Sciatic nerve (tissue), 2 donors: Measurements from ENCODE around the gene PIP5K1C. TPM values are rescaled to one million over a fixed set of nuclear protein-coding genes. Genes with fewer than 3 reads are reported as not detected.

Experiments used
- ATAC-seq: fragments of 200-7000 bp; cut with Tn5 transposase; one replicate; pipeline ENCODE4 v1.9.1; 2020; ENCODE audit warnings: mild to moderate bottlenecking, moderate library complexity
- DNase-seq: peaks from one replicate; pipeline ENCODE4 v3.0.0-alpha.2; 2020; ENCODE audit warnings: low spot score
- intact Hi-C: fragments of 100-400 bp; cut with DNase I; formaldehyde crosslinking; loops from one replicate; pipeline ENCODE4 v1.14.2; 2022
- total RNA-seq: library from RNA; stranded (reverse); fragmentation: NEBNext Ultra II Directional; extraction: Animal tissue kit (Norgen Biotek cat#: 25700); gene quantifications from one replicate; pipeline ENCODE4 v1.2.1, GENCODE V29; 2021
- donor health status: DM: no; HTN: no; CAD: no.
- donor health status: DM: no; HTN: no; CAD: no.

Gene PIP5K1C
- total RNA-seq, 1 donor from 2014 or later: 46.9 TPM

DNA sequence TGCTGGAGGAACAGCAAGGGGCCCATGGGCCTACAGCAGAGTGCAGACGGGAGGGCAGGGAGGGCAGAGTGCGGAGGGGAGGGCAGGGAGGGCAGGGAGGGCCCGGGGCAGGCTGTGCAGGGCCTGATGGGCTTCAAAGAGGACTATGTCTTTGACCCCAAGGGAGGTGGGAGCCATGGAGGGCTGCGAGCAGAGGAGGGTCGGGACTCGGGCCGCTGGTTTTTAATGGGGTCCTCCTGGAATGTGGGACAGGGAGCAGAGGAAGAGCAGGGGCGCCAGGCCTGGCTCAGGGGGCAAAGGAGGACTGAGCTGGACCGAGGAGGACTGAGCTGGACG lies 3.6 kb downstream of the PIP5K1C start:
- ATAC-seq (no peak), DNase-seq (no peak)
- intact Hi-C loops: no loop called here

- intact Hi-C loops: no loop called here
- no peak for DNase-seq
- ATAC-seq: no peak
These were observed 4.1 kb downstream of the PIP5K1C start for GRCh38 chr19:3695986-3696659.

- intact Hi-C loops: no loop called here
- ATAC-seq (no peak), DNase-seq (no peak)
These were observed 5.0 kb downstream of the PIP5K1C start for GRCh38 chr19:3695124-3695733.

DNA sequence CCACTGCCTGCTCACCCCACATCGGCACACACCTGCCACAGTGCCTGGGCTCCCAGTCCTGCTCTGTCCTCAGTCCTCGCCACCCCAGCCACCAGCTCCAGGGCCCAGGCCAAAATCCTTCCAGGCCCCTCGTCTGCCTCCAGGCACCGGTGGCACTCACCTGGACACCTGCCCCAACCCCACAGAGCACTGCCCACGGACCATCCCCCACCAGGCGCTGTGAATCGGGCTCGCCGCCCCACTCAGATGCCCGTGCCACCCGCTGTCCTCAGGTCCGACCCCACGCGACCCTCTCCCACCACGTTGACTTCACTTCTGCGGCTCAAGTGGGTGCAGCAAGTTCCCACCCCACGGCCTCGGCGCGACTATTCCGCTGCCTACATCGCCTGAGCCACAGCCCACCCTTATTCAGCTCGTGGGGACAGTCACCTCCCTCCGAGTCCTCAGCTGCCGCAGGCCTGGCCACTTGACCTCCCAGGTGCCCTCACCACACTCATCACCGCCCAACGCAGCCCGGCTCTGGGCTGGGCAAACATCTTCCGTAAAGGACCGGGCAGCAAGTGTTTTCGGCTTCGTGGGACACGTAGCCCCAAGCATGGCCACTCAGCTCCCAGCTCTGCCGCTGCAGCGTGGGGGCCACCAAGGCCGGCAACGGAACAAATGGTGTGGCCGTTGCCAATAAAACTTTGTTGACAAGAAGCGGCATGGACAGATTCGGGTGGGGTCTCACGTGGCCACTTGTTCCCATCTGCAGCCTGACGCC lies 5.7 kb downstream of the PIP5K1C start:
- DNase-seq (no peak), ATAC-seq (no peak)
- intact Hi-C loops: no loop called here

DNA sequence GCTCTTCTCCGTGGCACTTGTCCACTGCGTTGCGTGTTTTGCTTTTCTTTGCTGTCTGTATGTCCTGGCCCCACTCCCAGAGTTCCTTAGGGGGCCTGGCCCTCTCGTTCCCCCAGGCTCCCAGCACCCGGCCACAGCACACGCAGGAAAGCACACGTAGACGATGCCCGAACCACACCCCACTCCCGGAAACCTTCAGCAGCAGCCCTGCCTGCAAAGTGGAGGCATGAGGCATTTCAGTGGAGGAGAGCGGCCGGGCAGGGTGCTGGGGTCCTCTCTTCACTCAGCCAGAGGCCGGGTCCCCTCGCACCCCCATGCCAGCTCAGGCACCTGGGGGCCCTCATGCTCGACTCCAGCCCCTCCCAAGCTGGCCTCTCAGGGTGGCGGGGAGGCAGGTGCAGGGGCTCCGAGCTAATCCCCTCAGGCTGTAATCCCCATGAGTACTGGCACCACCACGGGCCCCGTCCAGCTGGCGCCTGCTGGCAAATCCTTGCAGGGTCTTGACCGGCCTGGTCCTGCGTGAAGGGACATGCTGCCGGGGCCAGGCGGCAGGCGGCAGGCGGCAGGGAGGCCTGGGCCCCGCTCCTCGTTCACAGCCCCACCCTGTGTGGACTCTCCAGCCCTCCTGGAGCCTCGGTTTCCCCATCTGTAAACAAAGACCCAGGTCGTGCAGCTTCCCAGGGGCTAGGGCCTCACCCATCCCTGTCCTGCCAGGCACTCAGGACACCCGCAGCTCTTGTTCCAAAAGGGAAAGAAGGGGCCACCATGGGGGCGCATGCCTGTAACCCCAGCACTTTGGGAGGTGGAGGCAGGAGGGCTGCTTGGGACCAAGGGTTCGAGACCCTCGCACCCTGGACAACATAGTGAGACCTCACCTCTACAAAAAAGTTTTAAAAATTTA lies 7.0 kb downstream of the PIP5K1C start:
- intact Hi-C loops: no loop called here
- DNase-seq: no peak
- no peak for ATAC-seq

- ATAC-seq (no peak), DNase-seq (no peak)
- intact Hi-C loops: no loop called here
These were observed 7.9 kb downstream of the PIP5K1C start for GRCh38 chr19:3692141-3693024.

- intact Hi-C loops: no loop called here
- DNase-seq (no peak), ATAC-seq (no peak)
These were observed 8.5 kb downstream of the PIP5K1C start for GRCh38 chr19:3691726-3692125.

GRCh38 chr19:3691372-3691716 lies 8.9 kb downstream of the PIP5K1C start:
- no peak for DNase-seq
- ATAC-seq: no peak
- intact Hi-C loops: no loop called here

DNA sequence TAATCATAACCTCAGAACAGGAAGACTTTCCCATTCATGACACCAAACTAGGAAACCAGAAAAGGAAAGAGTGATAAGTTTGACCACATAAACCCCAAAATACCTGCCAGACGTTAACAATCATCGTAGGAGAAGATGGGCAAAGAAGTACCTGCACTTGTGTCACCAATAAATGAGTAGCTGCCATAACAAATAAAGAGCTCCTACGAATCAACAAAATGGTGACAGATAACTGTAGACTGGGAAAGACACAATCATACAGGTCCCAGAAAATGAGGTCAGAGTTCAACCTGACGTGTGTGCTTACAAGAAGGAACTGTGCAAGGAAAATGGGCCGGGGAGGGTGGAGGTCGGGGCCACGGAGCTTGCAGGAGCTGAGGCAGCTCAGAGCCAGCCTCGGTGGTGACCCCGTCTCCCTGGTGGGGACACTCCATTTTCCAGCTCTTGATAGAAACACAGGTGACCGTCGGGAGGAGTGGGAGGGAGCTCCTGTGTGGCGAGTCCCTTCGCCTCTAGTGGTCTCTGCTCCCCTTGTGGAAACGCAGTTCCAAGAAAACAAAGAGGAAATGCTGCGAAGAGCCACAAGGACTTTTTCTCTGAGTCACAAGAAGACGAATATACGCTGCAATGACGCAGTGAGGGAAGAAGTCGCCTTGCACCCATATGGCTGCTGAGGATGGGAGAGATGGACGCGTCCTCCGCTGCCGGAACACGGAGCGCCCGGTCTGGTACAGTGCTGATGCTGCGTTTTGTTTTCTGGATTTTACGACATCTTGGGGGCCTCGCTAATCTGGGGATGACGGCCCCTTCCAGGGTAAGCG lies 9.5 kb downstream of the PIP5K1C start:
- no peak for ATAC-seq
- intact Hi-C loops: no loop called here
- DNase-seq: no peak

DNA sequence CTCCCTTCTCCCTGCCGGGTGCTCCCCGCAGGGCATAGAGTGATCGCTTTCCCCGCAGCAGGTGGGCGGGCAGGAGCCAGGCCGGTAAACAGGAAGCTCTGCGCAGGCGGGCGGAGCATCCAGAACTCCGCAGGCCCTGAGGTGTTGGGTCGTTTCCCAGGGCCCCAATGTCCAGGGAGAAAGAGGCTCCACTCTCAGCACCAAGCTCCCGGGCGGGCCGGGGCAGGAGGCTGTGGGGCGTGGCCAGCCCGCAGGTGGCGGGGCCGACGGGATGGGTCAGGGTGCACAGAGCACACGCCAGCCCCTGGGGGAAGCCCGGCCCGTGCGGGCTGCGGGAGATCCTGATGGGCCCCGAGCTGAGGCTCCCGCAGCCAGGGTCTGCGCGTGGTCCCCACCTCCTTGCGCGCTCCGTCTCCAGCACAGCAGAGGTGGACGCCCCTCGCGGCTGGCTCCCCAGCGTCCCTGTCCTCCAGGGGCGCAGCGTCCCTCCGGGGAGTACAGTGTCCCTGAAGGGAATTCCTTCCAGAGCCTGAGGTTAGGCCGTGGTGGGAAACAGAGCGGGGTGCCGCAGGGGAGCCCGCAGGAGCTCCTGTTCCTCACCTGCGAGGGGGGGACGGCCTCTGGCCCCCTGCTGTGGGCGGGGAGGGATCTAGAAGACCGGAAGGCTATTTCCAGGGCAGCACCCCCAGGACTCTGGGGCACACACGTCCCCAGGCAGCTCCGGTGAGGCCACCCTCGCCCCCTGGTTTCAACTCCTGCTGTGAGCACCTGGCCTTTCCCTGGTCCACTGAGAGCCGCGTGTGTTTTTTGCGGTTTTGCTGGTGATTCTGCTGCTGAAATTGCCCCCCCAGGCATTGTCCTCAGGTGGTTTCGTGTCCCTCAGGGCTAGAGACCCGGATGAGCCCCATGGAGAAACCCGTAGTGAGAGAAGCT lies 12.2 kb downstream of the PIP5K1C start:
- intact Hi-C loops: no loop called here
- no peak for DNase-seq
- no peak for ATAC-seq

DNA sequence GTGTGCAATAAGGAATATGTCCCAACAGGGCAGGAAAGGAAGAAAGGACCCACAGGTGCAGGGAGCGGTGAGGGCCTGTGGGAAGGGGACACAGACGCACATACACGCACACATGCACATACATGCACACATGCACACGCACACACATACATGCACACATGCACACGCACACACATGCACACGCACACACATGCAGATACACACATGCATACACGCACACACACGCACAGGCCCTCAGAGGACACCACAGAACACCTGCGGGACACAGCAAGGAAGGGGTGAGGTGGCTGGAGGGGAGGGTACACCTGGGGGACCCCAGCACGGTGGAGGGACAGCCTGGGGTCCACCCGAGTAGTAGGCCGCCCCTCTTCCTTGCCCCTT lies 12.9 kb downstream of the PIP5K1C start:
- intact Hi-C loops: no loop called here
- ATAC-seq: no peak

GRCh38 chr19:3684817-3685410 lies 15.4 kb downstream of the PIP5K1C start:
- ATAC-seq (no peak), DNase-seq (no peak)
- intact Hi-C loops: no loop called here

More for the DNA sequence above, 12.9 kb downstream of the PIP5K1C start:
- DNase-seq: no peak

DNA sequence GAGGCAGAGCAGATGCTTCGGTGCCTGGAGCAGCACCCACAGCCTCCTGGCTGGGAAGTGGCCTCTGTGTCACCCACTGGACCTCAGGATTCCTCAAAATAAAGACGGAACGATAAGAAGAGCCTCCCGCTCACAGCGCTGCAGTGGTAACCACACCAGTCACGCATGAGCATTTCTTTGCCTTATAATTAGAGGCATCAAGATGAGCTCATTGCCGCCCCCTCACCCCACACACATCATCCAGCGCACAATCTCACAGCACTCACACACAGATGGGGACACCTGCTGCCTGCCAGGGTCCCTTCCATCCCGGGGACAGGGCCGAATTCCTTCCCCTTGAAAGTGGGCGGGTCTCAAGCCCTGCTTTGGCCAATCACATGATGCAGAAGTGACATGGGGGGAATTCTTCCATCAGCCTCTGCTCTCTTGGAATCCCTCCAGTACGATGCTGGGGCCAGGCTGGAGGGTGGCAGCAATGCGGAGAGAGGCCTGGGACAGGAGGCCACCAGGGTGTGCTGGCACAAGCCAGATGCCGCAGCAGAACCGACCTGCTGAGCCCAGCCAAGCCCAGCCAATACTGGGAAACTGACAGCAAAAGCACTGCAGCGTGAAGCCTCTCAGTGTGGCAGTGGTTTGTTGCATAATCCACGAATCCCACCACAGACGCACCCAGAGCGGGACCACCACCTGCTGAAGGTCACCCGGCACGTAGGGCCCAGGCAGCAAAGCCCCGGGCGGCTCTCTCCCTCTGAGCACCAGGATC lies 16.0 kb downstream of the PIP5K1C start:
- intact Hi-C loops: no loop called here
- no peak for ATAC-seq

GRCh38 chr19:3683405-3684053 lies 16.7 kb downstream of the PIP5K1C start:
- intact Hi-C loops: no loop called here
- no peak for ATAC-seq
- DNase-seq: no peak

More for the DNA sequence above, 16.0 kb downstream of the PIP5K1C start:
- DNase-seq: no peak

DNA sequence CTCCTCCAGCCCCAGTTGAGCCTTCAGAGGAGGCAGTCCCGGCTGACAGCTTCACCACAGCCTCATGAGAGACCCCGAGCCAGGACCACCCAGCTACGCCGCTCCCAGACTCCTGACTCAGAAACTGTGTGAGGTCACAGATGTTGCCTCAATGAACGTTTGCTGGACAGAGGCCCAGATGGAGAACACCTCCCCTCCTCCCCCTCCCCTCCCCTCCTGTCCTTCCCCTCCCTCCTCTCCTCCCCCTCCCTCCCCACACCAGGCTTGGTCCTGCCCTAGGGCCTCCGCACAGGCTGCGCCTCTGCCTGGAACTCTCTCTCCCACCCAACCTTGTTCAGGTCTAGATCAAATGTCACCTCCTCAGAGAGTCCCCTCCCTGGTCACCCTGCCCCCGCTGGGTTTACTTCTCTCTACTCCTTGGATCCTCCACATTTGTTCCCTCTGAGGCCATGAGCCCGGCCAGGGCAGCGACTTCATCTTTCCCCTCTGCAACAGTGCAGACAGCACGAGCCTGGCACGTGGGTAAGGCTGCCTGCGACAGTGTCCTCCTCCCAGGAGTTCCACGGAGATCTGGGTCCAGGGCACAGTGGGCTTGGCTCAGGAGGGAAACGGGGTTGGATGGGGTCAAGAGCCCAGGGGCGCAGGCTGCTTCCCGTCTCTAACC lies 17.4 kb downstream of the PIP5K1C start:
- ATAC-seq (peak; percentile 69), DNase-seq (no peak)
- intact Hi-C loops: no loop called here
